Fibroblast of villous mesenchyme (primary cell): ENCODE data around the gene DNAJC25. TPM values are rescaled to one million over a fixed set of nuclear protein-coding genes. Genes with fewer than 3 reads are reported as not detected.
A peak's percentile ranks its signal among the peaks of the same experiment; 100 is the strongest.
"Not testable (repeated sequence)": the region's sequence is repeated elsewhere in the genome, so short reads cannot be mapped to it uniquely, and the experiment has no call there.

Source experiments
- DNase-seq: peaks from one replicate; pipeline ENCODE4 v3.0.0-alpha.2; 2010; ENCODE audit warnings: low read depth
- H3K4me3 ChIP-seq: 2 replicates; pipeline ENCODE4 v1.5.1; 2011; ENCODE audit warnings: low read depth, mild to moderate bottlenecking, low read length
- CTCF ChIP-seq: IDR thresholded peaks from 2 replicates; pipeline ENCODE4 v1.5.1; 2012; ENCODE audit warnings: low read depth, mild to moderate bottlenecking, low read length; ENCODE audit not compliant: insufficient read depth
- total RNA-seq: library from RNA; depleted of rRNA; stranded (reverse); fragments of >200 nt; gene quantifications from 2 replicates; pipeline ENCODE4 v1.2.3, GENCODE V29; 2012

The DNAJC25 gene
- total RNA-seq, 1 donor: 9.9 TPM

- H3K4me3 ChIP-seq: peak overlapping the region; percentile 76
- TF ChIP-seq CTCF: no peak
- peak; percentile 25 for DNase-seq
Observed at GRCh38 chr9:111662576-111663300, 31.6 kb downstream of the DNAJC25 start.

- TF ChIP-seq CTCF: no peak
- no peak for DNase-seq
Observed at GRCh38 chr9:111663301-111663823, 32.2 kb downstream of the DNAJC25 start.

GRCh38 chr9:111668026-111668573, 37.0 kb downstream of the DNAJC25 start:
- DNase-seq: no peak
- no peak for TF ChIP-seq CTCF

More at GRCh38 chr9:111663301-111663823, 32.2 kb downstream of the DNAJC25 start:
- no peak overlapping the region for H3K4me3 ChIP-seq

GRCh38 chr9:111668601-111669000, 37.5 kb downstream of the DNAJC25 start:
- not testable (repeated sequence) for H3K4me3 ChIP-seq, DNase-seq

More at GRCh38 chr9:111668026-111668573, 37.0 kb downstream of the DNAJC25 start:
- no peak overlapping the region for H3K4me3 ChIP-seq

GRCh38 chr9:111674319-111674718, 43.2 kb downstream of the DNAJC25 start:
- no peak overlapping the region for H3K4me3 ChIP-seq
- peak; percentile 18 for DNase-seq
- no peak for TF ChIP-seq CTCF

- TF ChIP-seq CTCF: no peak
- no peak for DNase-seq
- H3K4me3 ChIP-seq: no peak overlapping the region
Observed at GRCh38 chr9:111676116-111676515, 45.0 kb downstream of the DNAJC25 start.

- TF ChIP-seq CTCF: no peak
- DNase-seq: no peak
- H3K4me3 ChIP-seq: no peak overlapping the region
Observed at GRCh38 chr9:111678293-111678692, 47.2 kb downstream of the DNAJC25 start.
